Embryonic facial prominence (tissue), 1 donor: ENCODE results near the gene CAPS.
"Not testable (repeated sequence)": the region's sequence is repeated elsewhere in the genome, so short reads cannot be mapped to it uniquely, and the experiment has no call there.

Source experiments
- DNase-seq: peaks from one replicate; pipeline ENCODE4 v3.0.0-alpha.2; 2016; ENCODE audit errors: extremely low spot score

Gene CAPS

DNA sequence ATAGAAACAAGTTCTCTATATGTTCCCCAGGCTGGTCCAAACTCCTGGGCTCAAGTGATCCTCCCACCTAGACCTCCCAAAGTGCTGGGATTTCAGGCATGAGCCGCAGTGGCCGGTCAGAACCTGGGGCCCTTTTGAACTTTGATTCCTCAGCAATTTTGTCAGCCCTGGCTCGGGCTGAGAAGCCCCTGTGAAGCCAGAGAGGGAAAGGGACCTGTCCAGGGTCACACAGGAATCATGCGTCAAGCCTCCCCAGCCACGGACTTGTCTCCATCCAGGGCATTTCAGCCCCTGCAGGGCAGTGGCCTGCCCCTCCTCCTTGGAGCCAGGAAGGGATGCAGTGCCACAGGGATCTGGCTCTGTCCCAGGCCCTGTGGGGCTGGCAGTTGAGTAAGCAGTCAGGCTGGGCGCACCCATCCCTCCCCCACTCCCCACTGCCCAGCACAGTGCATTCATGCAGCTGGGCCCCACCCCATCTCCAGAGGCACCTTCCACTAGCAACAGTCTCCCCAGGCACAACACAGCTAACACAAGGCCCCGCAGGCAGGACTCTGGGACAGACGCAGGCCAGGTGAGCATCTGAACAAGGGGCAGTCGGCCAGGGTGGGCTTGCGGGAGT is at the start of gene CAPS:
TSS of gene CAPS (plus strand) at position 516 of the 619 bp plus-strand sequence. CDS start 153 bp downstream, outside the sequence.
- no peak for DNase-seq

DNA sequence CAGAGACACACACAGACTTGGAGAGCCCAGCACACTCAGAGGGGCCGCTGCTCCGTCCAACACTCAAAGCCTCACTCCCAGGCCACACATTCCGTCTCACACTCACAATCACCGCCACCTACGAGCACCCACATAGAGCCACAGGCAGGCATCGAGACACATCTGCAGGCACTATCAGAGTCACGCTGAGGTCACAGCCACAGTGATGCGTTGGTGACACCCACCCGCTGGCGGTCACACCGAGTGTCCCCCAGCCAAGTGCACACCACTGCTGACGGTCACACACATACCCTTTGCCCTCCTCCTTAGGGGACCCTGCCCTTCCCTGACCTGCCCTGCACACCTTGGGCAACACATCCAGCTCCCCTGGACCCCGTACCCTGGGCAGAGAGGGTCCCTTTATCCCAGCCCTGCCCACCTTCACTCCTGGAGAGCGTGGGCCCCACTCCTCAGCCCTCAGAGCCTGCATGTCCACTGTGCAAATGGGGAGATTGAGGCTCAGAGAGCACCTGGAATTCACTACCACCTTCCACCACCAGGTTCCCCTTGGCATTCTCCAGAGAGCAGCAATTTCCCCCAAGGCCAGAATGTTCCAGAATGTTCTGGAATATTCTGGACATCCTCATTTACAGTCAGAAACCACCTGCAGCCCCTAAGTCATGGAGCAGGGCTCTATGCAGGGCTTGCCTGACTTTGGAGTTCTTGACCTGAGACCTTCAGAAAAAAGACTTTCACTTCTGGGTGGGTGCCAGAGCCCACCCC is 49.1 kb upstream of the CAPS start:
- no peak for DNase-seq

DNA sequence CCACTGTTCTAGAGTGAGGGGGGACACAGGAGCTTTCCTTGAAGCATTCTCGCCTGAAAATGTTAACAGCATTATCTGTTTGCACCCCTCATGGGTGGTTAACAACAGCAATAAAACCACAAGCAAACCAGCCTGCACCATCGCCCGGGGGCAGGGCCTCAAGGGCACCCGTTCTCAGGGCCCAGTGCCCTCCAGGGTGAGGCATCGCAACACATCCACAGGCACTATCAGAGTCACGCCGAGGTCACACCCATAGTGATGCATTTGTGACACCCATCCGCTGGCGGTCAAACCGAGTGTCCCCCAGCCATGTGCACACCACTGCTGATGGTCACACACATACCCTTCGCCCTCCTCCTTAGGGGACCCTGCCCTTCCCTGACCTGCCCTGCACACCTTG is 48.3 kb upstream of the CAPS start:
- DNase-seq = no peak

DNA sequence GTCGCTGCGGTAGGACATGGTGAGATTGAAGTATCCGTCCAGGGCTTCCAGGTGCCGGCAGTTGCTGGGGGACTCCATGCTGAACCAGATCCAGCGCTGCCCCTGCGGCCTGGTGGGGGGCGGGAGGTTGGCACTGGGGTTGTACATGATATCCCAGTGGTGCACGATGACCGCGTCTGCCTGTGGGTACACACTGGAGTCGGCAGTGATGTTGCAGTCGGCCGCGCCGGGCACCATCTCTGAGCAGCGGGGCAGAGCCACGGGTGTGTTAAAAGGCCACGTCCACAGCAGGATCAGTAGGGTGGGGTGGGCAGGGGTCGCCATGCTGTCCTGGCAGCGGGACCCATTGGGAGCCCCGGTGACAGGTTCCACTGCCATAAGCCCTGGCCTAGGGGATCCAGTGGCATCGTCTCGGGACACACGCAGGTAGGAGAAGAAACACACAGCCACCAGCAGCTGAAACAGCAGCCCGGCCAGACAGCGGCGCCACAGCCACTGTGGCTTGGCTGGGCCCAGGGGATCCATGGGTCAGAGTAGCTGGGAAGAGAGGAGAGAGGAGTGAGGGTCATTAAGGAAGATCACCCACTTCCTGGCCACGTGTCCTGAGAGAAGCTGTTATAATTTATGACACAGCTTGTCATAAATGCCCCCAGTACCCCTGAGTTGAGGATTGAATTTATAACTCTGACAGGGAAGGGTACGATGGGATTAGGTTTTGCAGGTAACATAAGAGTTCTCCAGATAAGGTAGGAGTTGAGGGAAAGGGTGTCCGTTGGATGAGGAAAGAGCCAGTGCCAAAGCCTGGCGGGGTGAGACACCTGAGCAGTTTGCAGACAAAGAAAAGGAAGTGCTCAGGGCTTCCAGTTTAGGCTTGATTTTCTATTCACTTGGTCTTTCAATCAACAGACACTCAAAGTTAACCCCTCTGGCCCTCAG is 46.6 kb upstream of the CAPS start:
- DNase-seq = no peak

DNA sequence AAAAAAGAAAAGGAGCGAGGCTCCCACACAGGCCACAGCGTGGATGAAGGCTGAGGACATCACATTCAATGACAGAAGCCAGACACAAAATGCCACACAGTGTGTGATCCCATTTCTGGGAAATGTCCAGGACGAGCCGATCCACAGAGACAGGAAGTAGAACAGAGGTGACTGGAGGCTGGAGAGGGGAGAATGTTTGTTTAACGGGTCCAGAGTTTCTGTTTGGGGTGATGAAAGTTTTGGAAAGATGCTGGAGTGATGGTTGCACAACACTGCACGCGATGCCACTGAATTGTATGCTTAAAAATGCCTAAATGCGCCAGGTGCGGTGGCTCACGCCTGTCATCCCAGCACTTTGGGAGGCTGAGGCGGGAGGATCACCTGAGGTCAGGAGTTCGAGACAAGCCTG is 43.1 kb upstream of the CAPS start:
- no peak for DNase-seq

DNA sequence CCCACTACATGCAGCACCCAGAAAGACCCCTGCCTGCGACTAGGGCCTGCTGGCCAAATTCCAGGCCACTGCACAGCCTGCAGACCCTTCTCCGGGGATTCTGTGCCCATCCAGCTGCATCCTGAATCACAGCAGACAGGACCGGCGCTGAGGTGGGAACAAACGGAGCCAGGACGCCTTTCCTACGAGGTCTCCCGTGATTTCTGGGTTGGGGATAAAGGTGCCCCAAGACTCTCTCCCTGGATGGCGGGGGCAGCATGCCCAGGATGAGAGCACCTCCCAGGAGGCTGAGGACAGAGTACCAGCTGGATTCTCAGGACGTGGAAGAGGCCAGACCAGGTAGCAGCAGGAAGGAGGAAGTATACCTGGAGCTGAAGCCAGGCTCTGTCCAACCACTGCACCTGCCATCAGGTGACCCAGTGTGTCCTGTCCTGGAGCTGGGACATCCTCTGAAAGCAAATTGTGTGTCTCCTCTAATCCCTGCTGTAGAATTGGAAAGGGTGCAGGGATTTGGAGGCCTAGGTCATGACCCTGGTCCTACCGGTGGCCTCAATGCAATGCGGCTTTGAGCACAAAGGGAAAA is 40.3 kb upstream of the CAPS start:
- DNase-seq = no peak

DNA sequence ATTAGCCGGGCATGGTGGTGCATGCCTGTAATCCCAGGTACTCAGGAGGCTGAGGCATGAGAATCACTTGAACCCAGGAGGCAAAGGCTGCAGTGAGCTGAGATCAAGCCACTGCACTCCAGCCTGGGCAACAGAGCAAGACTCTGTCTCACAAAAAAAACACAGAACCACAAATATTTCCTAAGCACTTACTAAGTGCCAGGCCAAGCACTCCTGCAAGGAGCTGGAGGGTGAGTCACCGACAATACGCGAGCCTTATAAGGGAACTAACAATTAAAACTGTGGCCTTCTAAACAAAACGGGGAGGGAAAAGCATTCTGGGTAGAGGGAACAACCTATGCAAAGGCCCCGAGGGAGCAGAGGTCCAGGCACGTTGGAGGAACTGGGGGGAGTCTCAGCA is 39.6 kb upstream of the CAPS start:
- DNase-seq = not testable (repeated sequence)

DNA sequence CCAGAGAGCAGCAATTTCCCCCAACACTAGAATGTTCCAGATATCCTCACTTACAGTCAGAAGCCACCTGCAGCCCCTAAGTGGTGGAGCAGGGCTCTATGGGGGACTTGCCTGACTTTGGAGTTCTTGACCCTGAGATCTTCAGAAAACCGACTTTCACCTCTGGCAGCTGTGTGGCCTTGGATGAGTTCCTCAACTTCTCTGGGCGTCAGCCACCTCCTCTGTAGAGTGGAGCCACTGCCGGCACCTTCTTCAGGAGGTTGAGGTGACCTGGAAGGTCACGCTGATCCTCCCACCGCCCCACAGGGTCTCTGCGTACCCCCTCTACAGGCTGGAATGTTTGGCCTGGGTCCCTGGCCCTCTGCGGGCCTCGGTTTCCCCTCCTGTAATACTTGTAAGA is 36.6 kb upstream of the CAPS start:
- DNase-seq = no peak

DNA sequence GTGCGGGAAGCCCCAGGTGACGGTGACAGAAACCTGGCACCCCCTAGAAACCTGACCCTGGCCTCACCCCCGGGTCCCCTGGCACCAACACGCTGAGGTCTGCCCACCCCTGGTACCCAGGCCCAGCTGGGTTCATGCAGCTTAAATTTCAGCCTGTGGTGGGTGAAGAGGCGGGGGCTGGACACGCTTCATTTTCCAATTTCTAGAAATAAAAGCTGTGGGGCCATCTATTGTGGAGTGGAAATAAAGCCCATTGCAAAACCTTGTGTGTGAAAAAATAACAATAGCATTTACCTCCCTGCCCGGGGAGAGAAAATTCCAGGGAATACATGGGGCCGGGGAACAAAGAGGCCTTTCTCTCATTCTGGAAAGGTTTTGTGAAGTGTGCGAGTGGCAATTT is 36.2 kb upstream of the CAPS start:
- no peak for DNase-seq

DNA sequence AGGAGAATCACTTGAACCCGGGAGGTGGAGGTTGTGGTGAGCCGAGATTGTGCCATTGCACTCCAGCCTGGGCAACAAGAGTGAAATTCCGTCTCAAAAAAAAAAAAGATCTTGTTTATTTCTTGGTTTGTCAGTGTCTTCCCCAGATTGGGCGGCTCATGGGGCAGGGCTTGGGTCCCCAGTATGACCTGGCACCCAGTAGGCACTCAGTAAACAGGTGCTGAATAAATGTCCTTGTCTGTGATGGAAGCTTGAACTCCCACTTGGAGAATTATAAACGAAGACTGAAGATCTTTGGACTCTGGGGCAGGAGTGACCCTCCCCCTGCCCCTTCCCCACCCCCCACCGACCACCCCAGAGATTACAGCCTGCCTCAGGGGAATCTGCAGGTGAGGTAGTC is 33.9 kb upstream of the CAPS start:
- DNase-seq = no peak

DNA sequence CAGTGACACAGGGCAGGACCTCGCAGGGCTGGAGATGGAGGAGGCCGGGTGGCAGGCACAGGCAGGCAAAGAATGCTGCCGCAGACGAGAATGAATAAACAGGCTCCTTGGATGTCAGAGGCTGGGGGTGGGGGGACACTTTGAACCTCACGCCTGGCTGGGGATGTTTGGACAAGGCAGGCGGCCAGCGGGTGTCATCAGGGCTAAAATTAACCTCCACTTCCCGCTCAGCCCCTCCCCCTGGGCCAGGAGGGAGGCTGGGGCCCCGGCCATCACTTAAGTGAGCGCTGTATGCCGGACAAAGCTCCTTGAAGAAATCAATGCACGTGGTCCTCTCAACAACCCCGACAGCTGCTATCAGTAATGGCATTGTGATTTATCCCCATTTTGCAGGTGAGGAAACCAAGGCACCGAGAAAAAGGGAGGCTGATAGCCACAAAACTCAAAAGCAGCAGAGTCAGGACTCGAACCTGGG is 33.4 kb upstream of the CAPS start:
- no peak for DNase-seq

DNA sequence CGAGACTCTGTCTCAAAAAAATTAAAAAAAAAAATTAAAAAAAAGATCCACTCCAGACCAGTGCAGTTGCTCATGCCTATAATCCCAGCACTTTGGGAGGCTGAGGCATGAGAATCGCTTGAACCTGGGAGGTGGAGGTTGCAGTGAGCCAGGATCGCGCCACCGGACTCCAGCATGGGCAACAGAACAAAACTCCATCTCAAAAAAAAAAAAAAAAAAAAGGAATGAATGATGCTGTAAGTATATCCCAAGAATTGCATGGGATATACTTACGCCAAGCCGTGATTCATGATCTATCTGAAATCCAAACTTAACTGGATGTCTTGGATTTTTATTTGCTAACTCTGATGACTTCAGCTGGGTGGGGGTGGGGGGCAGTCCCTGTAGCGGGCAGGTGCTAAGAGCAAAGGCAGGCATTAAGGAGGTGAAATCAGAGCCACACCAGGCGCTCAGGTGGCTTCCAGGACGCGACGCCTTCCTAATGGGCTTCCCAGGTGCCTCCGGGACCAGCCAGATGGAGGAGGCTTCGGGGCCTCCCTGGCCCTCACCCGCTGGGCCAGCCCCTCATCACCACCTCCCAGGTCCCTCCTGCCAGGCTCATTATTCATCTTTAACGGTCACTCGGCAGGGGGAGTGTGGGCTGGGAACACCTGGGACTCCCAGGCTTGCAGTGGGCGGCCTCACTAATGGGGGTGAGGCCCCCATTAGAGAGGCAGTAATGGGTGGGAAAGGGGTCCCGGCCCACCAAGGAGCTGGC is 32.3 kb upstream of the CAPS start:
- DNase-seq = no peak

DNA sequence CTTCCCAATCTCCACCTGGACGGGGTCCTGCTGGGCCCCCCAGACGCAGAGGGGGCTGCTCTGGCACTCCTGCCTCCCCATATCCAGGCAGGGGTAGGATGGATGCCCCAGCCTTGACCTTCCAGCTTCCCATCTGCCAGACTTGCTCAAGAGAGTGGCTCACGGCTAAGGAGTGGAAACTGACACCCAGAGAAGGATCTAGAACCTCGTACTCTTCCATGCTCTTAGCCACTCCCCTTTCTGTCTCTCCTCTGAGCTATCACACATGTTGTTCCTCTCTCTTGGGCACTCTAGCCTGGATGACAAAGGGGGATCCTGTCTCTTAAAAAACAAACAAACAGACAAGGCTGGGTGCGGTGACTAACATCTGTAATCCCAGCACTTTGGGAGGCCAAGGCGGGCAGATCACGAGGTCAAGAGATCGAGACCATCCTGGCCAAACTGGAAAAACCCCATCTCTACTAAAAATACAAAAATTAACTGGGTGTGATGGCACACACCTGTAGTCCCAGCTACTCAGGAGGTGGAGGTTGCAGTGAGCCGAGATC is 31.6 kb upstream of the CAPS start:
- no peak for DNase-seq

DNA sequence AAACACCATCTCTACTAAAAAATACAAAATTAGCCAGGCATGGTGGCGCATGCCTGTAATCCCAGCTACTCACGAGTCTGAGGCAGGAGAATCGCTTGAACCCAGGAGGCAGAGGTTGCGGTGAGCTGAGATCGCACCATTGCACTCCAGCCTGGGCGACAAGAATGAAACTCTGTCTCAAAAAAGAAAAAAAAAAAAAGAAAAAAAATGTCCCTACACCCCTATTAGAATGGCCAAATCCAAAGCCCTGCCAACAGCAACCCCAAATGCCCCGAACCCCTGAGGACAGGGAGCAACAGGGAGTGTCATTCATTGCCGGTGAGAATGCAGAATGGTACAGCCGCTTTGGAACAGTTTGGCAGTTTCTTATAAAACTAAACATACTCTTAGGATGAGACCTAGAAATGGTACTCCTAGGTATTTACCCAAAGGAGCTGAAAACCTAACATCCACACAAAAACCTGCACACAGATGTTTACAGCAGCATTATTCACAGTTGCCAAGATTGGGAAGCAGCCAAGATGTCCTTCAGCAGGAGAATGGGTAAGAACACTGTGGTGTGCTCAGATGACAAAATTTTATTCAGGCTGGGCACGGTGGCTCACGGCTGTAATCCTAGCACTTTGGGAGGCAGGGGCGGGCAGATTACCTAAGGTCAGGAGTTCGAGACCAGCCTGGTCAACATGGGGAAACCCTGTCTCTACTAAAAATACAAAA is 30.7 kb upstream of the CAPS start:
- DNase-seq = not testable (repeated sequence)

DNA sequence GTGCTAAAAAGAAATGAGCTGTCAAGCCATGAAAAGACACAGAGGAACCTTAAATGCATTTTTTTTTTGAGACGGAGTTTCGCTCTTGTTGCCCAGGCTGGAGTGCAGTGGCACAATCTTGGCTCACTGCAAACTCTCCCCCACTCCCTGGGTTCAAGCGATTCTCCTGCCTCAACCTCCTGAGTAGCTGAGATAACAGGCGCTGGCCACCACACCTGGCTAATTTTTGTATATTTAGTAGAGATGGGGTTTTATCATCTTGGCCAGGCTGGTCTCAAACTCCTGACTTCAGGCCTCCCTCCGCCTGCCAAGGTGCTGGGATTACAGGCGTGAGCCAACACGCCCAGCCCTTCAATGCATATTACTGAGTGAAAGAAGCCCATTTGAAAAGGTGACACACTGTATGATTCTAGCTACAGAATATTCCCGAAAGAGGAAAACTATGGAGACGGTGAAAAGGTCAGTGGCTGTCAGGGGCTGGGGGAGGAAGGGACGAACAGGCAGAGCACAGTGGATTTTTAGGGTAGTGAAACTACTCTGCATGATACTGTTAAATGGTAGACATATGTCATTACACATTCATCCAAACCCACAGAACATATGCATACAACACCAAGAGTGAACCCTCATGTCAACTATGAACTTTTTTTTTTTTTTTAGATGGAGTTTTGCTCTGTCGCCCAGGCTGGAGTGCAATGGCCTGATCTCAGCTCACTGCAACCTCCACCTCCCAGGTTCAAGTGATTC is 29.8 kb upstream of the CAPS start:
- not testable (repeated sequence) for DNase-seq

DNA sequence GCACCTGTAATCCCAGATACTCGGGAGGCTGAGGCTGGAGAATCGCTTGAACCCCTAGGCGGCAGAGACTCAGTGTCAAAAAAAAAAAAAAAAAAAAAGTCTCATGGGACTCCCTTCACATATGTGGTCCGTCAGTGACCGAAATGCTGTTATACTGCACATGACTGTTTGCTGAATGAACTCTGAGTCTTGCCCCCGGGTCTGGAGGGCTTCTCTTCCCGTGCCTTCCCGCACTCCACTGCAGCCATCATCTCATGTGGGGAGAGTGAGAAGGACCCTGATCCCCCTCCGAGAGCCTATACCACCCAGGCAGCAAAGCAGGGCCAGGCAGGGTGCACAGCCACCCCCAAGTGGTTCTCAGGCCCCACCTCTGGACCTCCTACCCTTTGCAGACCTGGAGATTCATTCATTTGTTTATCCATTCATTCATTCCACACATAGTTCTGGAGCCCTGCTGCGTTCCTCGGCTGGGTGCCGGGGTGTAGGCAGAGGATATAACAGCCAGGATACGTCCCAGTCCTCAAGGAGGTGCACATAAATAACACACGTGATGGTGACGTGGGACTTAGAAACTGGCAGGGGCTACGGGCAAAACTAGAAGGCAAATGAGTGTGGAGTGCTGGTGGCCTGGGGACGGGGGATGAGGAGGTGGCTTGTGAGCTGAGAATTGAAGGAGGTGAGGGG is 24.6 kb upstream of the CAPS start:
- no peak for DNase-seq

DNA sequence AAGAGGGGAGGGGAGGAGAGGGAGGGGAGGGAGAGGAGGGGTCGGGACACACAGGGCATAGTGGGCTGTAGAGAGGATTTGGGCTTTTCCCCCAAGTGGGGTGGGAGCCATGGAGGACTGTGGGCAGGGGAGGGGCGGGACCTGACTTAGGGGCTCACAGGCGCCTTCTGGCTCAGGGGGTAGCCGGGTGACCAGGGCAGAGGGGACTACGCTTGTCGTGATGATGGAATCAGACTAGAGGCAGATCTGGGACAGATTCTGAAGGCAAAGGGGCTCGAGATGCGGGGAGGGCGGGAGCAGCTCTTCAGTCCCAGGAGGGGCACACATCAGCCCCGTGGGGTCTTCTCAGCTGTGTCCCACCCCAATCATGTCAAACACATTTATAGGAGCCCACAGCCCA is 24.0 kb upstream of the CAPS start:
- DNase-seq = no peak

DNA sequence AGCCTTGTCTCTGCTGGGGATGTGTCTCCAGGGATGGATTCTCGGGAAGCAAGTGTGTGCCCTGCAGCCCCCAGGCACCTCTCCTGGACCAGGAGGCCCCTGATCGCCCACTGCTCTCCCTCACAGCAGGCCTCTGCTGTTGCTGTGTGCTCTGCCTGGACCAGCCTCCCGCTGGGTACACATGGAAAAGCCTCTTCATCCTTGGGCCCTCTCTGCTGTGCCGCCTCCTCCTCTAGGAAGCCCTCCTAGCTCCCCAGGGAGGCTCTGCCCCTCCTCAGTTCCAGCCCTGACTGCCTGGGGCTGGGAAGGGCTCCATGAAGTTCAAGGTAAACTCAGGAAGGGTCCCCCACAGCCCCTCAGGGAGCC is 22.5 kb upstream of the CAPS start:
- no peak for DNase-seq
